ENCODE results near the gene GPR137. TPM values are rescaled to one million over a fixed set of nuclear protein-coding genes. Genes with fewer than 3 reads are reported as not detected.
"Not testable (repeated sequence)": the region's sequence is repeated elsewhere in the genome, so short reads cannot be mapped to it uniquely, and the experiment has no call there.

The GPR137 gene
- total RNA-seq, 1 experiment from 2014 or later, result 20.9 TPM

- DNase-seq (ENCODE audit: low spot score), result no peak
Observed at GRCh38 chr11:64303109-64304031, 17.7 kb downstream of the GPR137 start.

GRCh38 chr11:64304032-64304315 is 18.3 kb downstream of the GPR137 start:
- no peak for DNase-seq (ENCODE audit: low spot score)

- peak; percentile 85 for DNase-seq (ENCODE audit: low spot score)
Observed at GRCh38 chr11:64304316-64305072, 18.8 kb downstream of the GPR137 start.

- peak; percentile 97 for DNase-seq (ENCODE audit: low spot score)
Observed at GRCh38 chr11:64305075-64305690, 19.5 kb downstream of the GPR137 start, which contains the start of gene ESRRA. TSS of gene ESRRA (plus strand) at chr11:64305524. CDS start at chr11:64307180, 1,656 bp downstream.

- peak; percentile 45 for DNase-seq (ENCODE audit: low spot score)
Observed at GRCh38 chr11:64305691-64306562, 20.3 kb downstream of the GPR137 start.

- no peak for DNase-seq (ENCODE audit: low spot score)
Observed at GRCh38 chr11:64306563-64306875, 20.9 kb downstream of the GPR137 start.

- DNase-seq (ENCODE audit: low spot score), result no peak
Observed at GRCh38 chr11:64306876-64307622, 21.4 kb downstream of the GPR137 start.

- not testable (repeated sequence) for DNase-seq (ENCODE audit: low spot score)
Observed at GRCh38 chr11:64307795-64308194, 22.1 kb downstream of the GPR137 start.

- DNase-seq (ENCODE audit: low spot score), result no peak
Observed at GRCh38 chr11:64312947-64313346, 27.3 kb downstream of the GPR137 start.

GRCh38 chr11:64313491-64314145 is 28.0 kb downstream of the GPR137 start:
- no peak for DNase-seq (ENCODE audit: low spot score)

- no peak for DNase-seq (ENCODE audit: low spot score)
Observed at GRCh38 chr11:64314146-64314804, 28.6 kb downstream of the GPR137 start.

GRCh38 chr11:64314805-64315561 is 29.3 kb downstream of the GPR137 start:
- DNase-seq (ENCODE audit: low spot score), result no peak

GRCh38 chr11:64315667-64316526 is 30.2 kb downstream of the GPR137 start:
- DNase-seq (ENCODE audit: low spot score), result not testable (repeated sequence)

- no peak for DNase-seq (ENCODE audit: low spot score)
Observed at GRCh38 chr11:64316672-64317324, 31.1 kb downstream of the GPR137 start.

- peak; percentile 99 for DNase-seq (ENCODE audit: low spot score)
Observed at GRCh38 chr11:64317325-64317960, 31.8 kb downstream of the GPR137 start, which contains the start of gene TRMT112. TSS of gene TRMT112 (minus strand) at chr11:64317559. CDS start at chr11:64317526, 33 bp downstream.

GRCh38 chr11:64317961-64318765 is 32.5 kb downstream of the GPR137 start, which contains the start of gene PRDX5:
TSS of gene PRDX5 (plus strand) at chr11:64318121. CDS start at chr11:64318216, 95 bp downstream.
- peak; percentile 96 for DNase-seq (ENCODE audit: low spot score)

Data from H4 (cell line).